ENCODE results near the gene TLCD2.
"Not testable (repeated sequence)": the region's sequence is repeated elsewhere in the genome, so short reads cannot be mapped to it uniquely, and the experiment has no call there.

Gene TLCD2

DNA sequence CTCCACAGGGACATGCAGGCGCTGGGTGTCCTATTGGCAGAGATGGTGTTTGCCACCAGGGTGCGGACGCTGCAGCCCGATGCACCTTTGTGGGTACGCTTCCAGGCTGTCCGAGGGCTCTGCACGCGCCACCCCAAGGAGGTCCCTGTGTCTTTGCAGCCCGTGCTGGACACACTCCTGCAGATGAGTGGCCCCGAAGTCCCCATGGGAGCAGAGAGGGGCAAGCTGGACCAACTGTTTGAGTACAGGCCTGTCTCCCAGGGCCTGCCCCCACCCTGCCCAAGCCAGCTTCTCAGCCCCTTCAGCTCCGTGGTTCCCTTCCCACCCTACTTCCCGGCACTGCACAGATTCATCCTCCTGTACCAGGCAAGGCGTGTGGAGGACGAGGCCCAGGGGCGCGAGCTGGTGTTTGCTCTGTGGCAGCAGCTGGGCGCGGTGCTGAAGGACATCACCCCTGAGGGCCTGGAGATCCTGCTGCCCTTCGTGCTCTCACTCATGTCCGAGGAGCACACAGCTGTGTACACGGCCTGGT lies 17.1 kb upstream of the TLCD2 start:
- ATAC-seq (no peak), DNase-seq (no peak)
- Mint-ChIP-seq H3K27me3 (no peaks in the 10 kb centered on the region), H3K9me3 (no peaks in the 10 kb centered on the region), H3K27ac (no peak overlapping the region), H3K4me3 (no peak overlapping the region), H3K4me1 (peaks cover 63% of the 10 kb centered on the region)

DNA sequence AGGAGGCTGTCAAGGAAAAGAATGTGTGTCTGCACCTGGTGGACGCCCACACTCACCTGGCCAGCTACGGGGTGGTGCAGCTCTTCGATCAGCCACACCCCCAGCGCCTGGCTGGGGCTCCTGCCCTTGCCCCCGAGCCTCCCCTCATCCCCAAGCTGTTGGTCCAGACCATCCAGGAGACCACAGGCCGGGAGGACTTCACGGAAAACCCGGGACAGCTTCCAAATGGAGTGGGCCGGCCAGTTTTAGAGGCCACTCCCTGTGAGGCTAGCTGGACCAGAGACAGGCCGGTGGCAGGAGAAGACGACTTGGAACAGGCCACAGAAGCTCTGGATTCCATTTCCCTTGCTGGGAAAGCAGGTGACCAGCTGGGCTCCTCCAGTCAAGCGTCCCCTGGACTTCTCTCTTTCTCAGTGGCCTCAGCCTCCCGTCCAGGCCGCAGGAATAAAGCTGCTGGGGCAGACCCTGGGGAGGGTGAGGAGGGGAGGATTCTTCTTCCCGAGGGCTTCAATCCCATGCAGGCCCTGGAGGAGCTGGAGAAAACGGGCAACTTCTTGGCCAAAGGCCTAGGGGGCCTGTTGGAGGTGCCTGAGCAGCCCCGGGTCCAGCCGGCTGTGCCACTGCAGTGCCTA lies 16.6 kb upstream of the TLCD2 start:
- no peaks in the 10 kb centered on the region for H3K9me3 Mint-ChIP-seq
- peaks cover 68% of the 10 kb centered on the region for H3K4me1 Mint-ChIP-seq
- no peak overlapping the region for H3K4me3 Mint-ChIP-seq
- no peak overlapping the region for H3K27ac Mint-ChIP-seq
- ATAC-seq, result no peak
- H3K27me3 Mint-ChIP-seq, result no peaks in the 10 kb centered on the region
- no peak for DNase-seq

DNA sequence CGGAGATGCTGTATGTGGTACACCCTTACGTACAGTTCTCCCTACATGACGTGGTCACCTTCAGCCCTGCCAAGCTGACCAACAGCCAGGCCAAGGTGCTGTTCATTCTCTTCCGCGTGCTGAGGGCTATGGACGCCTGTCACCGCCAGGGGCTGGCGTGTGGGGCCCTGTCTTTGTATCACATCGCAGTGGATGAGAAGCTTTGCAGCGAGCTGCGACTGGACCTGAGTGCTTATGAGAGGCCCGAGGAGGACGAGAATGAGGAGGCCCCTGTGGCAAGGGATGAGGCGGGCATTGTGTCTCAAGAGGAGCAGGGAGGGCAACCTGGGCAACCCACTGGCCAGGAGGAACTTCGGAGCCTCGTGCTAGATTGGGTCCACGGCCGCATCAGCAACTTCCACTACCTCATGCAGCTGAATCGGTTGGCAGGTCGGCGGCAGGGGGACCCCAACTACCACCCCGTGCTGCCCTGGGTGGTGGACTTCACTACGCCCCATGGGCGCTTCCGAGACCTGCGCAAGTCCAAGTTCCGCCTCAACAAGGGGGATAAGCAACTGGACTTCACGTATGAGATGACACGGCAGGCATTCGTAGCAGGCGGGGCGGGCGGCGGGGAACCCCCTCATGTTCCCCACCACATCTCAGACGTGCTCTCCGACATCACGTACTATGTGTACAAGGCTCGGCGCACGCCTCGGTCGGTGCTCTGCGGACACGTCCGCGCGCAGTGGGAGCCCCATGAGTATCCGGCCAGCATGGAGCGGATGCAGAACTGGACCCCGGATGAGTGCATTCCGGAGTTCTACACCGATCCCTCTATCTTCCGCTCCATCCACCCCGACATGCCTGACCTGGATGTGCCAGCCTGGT lies 15.7 kb upstream of the TLCD2 start:
- Mint-ChIP-seq H3K4me1 (peaks cover 70% of the 10 kb centered on the region), H3K4me3 (peak overlapping the region; percentile 81), H3K9me3 (no peaks in the 10 kb centered on the region), H3K27ac (peak overlapping the region in 1 of 2 donors; percentile 50), H3K27me3 (no peaks in the 10 kb centered on the region)
- DNase-seq, result no peak
- ATAC-seq, result no peak

DNA sequence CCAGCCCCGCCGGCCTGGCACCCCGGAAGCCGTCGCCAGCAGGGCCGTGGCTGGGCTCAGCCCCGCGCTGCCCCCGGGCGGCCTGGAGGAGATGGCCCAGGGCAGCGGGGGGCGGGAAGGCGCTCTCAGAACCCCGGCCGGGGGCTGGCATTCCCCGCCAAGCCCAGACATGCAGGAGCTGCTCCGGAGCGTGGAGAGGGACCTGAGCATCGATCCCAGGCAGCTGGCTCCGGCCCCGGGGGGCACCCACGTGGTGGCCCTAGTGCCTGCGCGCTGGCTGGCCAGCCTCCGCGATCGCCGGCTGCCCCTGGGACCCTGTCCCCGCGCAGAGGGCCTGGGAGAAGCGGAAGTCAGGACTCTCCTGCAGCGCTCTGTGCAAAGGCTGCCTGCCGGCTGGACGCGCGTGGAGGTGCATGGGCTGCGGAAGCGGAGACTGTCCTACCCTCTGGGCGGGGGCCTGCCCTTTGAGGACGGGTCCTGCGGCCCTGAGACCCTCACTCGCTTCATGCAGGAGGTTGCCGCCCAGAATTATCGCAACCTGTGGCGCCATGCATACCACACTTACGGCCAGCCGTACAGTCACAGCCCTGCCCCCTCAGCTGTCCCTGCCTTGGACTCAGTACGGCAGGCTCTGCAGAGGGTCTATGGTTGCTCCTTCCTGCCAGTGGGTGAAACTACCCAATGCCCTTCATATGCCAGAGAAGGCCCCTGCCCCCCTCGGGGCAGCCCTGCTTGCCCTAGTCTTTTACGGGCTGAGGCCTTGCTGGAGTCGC lies 14.9 kb upstream of the TLCD2 start:
- Mint-ChIP-seq H3K4me3 (peak overlapping the region; percentile 81), H3K4me1 (peaks cover 77% of the 10 kb centered on the region), H3K27me3 (no peaks in the 10 kb centered on the region), H3K27ac (peak overlapping the region; percentile 7 to 48), H3K9me3 (no peaks in the 10 kb centered on the region)
- ATAC-seq (peak; percentile 69), DNase-seq (no peak)

DNA sequence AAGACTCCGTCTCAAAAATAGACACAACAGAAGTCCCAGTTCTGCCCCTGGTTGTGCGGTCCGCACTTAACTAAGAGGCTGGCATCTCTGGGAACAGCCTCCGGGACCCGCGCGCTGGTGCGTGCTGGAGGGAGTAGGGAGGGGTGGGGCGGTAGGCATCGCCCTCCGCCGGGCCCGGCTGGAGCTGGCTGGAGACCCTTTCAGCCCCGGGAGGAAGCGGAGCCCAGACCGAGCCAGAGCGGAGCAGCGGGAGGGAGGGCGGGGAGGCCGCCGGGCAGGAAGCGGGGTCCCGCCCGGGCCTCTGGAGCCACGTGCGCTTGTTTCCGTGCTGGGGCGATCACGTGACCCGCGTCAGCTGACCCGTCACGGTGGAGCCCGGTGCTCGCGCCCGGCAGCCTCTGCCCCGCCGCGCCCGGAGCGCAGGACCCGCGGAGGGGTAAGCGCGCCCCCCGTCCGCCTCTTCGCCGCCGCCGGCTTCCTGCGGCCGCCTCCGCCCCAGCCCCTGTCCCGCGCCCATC lies 14.2 kb upstream of the TLCD2 start, which contains the start of gene WDR81:
WDR81 (plus strand) TSS at position 354 of the 518 bp plus-strand sequence. CDS start 256 bp downstream, outside the sequence.
- H3K27me3 Mint-ChIP-seq, result no peaks in the 10 kb centered on the region
- H3K4me1 Mint-ChIP-seq, result peaks cover 71% of the 10 kb centered on the region
- H3K27ac Mint-ChIP-seq, result peak within 1 kb of the TSS; percentile 80 to 88
- H3K4me3 Mint-ChIP-seq, result peak within 1 kb of the TSS; percentile 81
- DNase-seq (peak; percentile 84 to 88), ATAC-seq (peak; percentile 86)
- no peaks in the 10 kb centered on the region for H3K9me3 Mint-ChIP-seq

DNA sequence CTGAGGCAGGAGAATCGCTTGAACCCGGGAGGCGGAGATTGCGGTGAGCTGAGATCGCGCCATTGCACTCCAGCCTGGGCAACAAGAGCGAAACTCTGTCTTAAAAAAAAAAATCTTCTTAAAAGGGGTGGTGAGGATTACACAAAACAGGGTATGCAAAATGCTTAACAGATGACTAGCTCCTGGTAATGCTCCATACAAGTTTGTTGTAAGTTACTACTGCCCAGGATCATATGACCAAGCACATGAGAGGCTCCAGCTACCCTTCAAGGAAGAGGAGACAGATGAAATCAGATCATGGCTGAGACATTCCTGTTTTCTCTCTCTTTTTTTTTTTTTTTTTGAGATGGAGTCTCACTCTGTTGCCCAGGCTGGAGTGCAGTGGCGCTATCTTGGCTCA lies 11.8 kb upstream of the TLCD2 start:
- DNase-seq, H3K27me3 Mint-ChIP-seq, H3K9me3 Mint-ChIP-seq, H3K4me3 Mint-ChIP-seq, ATAC-seq: not testable (repeated sequence)
- peak overlapping the region in 1 of 2 donors; percentile 33 for H3K27ac Mint-ChIP-seq
- H3K4me1 Mint-ChIP-seq, result peaks cover 66% of the 10 kb centered on the region

DNA sequence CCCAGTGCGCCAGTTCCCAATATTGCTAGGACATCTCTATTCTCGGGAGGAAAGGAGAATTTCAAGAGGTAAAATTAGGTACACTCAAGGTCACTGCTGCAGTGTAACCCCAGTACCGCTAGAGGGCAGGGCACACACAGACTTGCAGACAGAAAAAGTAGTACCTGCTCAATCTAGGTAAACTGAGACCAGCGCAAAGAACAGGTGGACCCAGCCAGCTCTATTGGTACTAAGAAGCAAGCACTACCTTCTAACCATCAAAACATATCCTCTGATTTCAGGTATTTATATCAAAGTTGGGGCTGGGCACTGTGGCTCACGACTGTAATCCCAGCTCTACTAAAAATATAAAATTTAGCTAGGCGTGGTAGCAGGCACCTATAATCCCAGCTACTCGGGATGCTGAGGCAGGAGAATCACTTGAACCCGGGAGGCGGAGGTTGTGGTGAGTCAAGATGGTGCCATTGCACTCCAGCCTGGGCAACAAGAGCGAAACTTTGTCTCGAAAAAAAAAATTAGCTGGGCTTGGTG lies 10.7 kb upstream of the TLCD2 start:
- DNase-seq (peak; percentile 63 to 66), ATAC-seq (no peak)
- Mint-ChIP-seq H3K4me1 (peaks cover 62% of the 10 kb centered on the region), H3K27ac (no peak overlapping the region), H3K9me3 (no peaks in the 10 kb centered on the region), H3K27me3 (peaks cover 4% of the 10 kb centered on the region), H3K4me3 (no peak overlapping the region)

DNA sequence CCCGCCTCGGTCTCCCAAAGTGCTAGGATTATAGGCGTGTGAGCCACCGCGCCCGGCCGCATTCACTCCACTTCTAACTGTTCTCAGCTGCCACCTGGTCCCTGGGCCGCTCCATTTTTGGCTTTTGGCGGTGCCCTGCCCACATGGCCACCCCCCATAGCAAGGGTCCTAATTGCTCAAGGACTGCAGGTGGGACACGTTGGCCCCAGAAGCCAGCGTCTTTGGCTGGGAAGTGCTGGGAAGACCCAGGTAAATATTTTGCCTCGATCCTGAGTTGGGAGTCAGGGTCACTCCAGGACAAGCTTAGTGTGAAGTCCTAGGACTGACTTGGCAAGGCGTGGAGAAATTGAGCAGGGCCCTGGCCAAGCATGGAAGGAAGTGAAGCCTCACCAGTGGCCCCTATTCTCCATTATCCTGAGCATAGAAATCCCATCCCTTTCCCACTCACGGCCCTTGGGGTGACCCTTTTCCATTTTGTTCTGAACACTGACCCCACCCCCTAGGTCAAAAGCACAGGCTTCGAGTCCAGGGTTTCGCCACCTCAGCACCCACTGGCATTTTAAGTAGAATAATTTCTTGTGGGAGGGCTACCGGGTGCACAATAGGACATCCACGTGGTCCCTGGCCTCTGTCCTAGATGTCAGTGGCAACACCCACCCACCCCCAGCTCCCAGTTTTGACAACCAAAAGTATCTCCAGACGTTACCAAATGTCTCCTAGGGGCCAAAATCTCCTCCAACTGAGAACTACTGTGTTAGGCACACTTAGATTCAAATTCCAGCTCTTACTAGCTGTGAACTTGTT lies 8.4 kb upstream of the TLCD2 start:
- H3K4me1 Mint-ChIP-seq, result peaks cover 67% of the 10 kb centered on the region
- H3K4me3 Mint-ChIP-seq, result peak overlapping the region; percentile 97 to 99
- no peak overlapping the region for H3K27ac Mint-ChIP-seq
- no peaks in the 10 kb centered on the region for H3K9me3 Mint-ChIP-seq
- ATAC-seq (no peak), DNase-seq (no peak)
- H3K27me3 Mint-ChIP-seq, result peaks cover 25% of the 10 kb centered on the region

DNA sequence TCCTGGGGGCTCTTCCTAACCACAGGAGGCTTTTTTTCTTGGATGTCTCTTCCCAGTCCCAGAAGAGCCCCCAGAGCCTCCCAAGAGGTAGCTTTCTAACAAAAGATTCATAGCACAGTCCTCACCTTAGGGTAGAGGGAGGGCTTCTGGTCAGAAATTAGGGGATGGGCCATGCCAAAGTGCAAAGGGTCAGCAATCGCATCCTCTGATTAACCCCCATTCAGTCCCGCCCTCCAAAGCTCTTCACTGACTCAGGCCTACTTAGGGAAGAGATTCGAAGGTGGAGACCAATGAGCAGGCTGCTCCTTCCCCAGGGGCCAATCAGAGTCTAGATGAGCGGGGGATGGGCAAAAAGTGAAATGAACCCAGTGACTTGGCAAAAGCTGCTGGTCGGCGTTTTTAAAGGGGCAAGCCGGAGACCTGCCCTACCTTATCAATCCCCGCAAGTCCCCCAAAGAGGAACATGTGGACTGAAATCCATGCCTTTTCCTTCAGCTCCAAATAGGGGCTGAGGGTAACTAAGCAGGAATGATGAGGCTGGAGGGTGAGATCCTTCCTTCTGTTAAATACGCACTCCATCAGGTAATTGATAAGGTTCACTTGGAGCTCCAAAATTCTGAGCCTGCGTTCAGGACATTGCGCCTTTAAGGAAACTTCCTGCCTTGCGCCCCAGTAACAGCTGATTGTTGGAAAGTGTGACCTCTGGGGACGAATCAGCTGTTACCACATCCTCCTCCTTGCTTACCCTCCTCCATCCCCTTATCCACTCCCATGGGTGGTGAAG lies 6.9 kb upstream of the TLCD2 start:
- peak; percentile 84 to 92 for DNase-seq
- ATAC-seq, result peak; percentile 77
- H3K4me1 Mint-ChIP-seq, result peaks cover 57% of the 10 kb centered on the region
- peaks cover 32% of the 10 kb centered on the region for H3K27me3 Mint-ChIP-seq
- H3K27ac Mint-ChIP-seq, result peak overlapping the region; percentile 98 to 99
- H3K4me3 Mint-ChIP-seq, result peak overlapping the region; percentile 97 to 99
- H3K9me3 Mint-ChIP-seq, result no peaks in the 10 kb centered on the region

DNA sequence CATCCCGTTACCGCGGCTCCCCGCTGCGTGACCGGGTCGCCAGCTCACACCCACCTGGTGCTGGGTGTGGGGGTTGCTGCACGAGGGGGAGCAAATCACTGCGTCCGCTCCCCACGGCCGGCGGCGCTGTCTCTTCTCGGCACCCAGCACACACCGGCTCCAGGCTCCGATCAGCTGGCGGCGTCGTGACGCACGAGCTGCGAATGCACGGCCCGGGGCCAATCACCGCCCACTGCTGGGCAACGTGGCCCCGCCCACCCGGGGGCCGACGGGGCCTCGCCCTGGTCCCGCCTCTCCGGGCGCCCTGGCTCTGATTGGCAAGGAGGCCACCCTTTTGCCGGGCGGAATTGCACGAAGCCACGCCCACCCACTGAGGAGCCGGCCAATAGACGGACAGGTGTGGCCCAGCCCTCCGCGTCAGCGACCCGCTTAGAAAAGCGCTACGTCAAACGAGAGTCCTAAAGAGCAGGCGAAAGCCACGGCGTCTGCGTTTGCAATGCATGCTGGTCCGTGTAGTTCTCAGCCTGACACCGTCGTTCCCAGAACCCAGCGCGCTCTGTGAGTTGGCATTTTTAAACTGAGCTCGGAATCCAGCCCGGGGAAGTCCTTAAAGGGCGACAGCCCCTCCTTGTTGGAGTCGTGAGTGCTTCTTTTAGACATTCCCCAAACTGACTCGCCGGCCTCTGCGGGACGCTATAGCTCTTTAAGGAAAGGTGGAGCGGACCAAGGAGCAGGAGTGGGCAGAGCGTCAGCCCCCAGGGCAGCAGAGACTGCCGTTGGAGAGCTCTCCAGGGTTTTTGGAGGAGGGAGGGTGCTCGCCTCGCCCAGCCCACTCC lies 6.1 kb upstream of the TLCD2 start:
- Mint-ChIP-seq H3K4me3 (peak overlapping the region; percentile 97 to 99), H3K27ac (peak overlapping the region; percentile 98 to 99), H3K9me3 (no peaks in the 10 kb centered on the region), H3K4me1 (peaks cover 56% of the 10 kb centered on the region), H3K27me3 (peaks cover 41% of the 10 kb centered on the region)
- DNase-seq (peak; percentile 100), ATAC-seq (peak; percentile 91)

DNA sequence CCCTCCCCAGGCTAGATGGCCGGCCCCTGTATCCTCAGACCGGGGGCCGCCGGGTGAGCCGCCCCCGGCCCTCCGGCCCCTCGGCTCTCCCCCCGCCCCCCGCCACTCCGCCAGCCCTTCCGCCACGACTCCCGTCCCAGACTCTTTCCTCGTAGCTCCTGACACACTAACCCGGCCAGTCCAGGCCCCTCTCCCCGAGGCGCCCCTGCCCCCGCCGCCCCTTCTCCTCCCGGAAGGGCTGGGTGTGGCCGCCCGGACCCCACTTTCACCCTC lies 5.6 kb upstream of the TLCD2 start:
- Mint-ChIP-seq H3K9me3 (no peaks in the 10 kb centered on the region), H3K27me3 (peaks cover 46% of the 10 kb centered on the region), H3K4me3 (peak overlapping the region; percentile 97 to 99), H3K27ac (peak overlapping the region; percentile 74 to 99), H3K4me1 (peaks cover 56% of the 10 kb centered on the region)
- no peak for ATAC-seq
- no peak for DNase-seq

DNA sequence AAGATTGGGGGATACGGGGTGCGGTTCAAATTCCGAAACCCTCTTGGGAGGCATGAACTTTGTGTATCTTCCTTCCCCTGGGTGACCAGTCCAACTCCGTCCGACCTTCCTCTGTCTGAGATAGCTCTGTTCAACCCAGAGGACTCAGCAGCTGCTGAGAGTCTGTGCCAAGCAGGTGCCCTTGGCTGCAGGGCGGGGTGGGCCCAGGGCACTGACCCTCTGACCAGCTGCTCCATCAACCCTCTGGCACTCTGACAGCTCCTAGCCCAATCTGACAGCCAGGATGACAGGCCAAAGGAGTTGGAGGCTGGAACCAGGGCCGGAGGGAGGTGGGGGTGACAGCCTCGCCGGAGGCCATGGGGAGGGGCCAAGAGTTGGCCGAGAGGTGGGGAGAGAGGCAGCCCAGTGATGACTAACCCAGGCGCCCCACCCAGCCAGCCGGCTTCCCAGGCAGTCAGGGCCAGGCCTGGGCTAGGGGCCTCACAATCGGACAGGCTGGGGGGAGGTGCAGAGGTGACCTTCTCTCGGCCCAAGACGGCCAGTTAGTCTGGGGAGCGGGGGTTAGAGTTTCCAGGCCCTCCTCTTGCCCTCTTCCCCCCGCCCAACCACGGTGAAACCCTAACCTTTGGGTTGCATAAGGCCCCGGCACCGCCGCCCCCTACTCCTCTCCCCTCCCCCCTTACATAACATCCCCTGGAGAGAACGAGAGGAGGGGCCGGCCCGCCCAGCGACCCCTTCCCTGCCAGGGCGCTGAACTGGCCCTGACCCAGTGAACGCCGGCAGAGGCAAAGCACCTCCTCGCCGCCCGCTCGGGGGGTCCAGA lies 5.0 kb upstream of the TLCD2 start:
- Mint-ChIP-seq H3K4me1 (peaks cover 56% of the 10 kb centered on the region), H3K9me3 (no peaks in the 10 kb centered on the region)

More for the DNA sequence above, 5.0 kb upstream of the TLCD2 start:
- peak overlapping the region; percentile 97 to 99 for H3K4me3 Mint-ChIP-seq
- no peak overlapping the region for H3K27ac Mint-ChIP-seq
- DNase-seq (peak in 1 of 2 donors; percentile 45), ATAC-seq (no peak)
- peaks cover 52% of the 10 kb centered on the region for H3K27me3 Mint-ChIP-seq
